GM19467 (cell line): ENCODE measurements around the gene ARHGEF4.
"Not testable (repeated sequence)": the region's sequence is repeated elsewhere in the genome, so short reads cannot be mapped to it uniquely, and the experiment has no call there.

Experiments
- ATAC-seq: cut with Tn5 transposase; IDR thresholded peaks from one replicate; pipeline ENCODE4 v1.9.1; 2021; ENCODE audit warnings: mild to moderate bottlenecking, moderate library complexity; ENCODE audit not compliant: unreplicated experiment

The ARHGEF4 gene

DNA sequence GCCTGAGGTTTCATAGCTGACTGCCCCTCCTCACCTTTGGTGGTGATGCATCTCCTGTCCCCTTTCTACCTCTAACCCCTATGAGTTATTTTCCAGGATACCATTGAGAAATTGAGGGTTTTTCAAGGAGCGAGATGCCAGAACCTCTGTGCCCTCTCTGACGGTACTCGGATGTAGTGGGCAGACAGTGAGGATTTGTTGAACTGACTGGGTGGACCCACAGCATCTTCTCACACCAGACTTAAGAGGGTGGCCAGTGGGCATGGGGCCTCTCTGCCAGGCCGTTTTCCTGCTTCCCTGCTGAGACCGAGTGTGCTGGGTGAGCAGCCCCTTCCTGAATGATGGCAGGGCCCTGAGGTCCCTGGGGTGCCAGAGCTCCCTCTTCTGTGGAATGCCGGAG is 46.3 kb downstream of the ARHGEF4 start:
- ATAC-seq = no peak

DNA sequence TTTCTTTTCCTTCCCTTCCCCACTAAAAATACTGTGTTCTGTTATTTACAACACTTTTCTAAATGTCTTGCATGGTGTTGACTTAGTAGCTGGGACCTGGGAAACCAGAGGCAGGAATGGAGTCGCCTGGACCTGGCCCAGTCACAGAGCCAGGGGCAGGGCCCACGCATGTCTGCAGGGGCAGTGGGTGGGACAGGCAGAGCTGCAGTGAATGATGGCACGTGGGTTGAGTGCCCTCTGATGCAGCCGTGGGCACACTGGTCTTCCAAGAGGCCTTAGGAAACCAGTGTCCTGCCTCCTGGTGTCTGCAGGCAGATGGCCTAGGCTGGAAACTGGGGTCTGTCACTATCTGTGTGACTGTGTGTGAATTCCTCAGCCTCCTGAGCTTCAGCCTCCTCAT is 46.8 kb downstream of the ARHGEF4 start:
- no peak for ATAC-seq

DNA sequence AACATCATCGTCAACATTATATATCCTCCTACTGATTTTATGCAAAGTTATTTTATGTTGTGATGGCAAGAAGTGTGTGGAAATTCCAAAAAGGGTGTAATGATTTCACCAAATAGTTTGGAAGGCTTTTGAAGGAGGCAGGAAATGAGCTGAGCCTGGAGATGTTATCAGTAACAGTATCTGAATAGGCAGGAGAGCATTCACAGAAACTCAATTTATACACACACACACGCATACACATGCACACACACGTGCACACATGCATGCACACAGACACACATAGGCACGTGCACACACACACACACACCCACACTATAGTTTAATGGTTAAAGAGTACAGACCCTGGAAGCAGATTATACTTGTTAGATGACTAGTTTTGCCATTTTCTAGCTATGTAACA is 47.3 kb downstream of the ARHGEF4 start:
- ATAC-seq = no peak

DNA sequence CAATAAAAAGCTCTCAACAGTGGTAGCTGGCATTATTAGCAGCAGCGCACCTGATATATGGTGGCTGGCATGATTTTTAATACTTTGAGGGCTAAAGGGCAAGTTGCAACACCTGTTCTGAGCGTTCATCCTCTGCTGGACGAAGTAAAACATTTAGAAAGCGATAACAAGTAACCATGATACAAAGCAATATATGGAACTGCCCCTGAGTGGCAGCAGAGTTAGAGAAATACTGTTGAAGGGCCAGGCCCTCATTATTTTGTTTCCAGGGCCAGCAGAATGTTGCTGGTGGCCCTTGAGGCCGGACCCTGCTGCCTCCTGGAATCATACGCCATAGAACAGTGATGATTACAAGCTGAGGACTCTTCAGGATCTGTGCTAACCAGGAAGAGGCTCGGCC is 47.8 kb downstream of the ARHGEF4 start:
- no peak for ATAC-seq

DNA sequence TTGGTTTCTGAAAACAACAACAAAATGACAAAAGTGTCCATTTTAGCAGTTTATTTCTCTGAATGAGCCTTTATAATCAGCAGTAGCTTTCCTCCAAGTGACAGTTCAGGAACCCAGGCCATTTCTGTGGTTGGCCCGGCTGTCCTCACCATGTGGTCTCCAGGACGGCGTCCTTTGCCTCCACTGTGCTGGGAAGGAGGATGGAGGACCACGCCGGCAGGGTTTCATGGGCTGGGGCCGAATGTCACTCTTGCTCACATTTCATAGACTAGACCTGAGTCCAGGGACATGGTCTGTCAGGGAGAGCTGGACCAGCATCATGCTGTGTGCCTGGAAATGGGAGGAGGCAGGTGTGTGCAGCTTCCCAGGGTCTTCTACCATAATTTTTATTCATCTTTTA is 50.9 kb downstream of the ARHGEF4 start:
- ATAC-seq = no peak

DNA sequence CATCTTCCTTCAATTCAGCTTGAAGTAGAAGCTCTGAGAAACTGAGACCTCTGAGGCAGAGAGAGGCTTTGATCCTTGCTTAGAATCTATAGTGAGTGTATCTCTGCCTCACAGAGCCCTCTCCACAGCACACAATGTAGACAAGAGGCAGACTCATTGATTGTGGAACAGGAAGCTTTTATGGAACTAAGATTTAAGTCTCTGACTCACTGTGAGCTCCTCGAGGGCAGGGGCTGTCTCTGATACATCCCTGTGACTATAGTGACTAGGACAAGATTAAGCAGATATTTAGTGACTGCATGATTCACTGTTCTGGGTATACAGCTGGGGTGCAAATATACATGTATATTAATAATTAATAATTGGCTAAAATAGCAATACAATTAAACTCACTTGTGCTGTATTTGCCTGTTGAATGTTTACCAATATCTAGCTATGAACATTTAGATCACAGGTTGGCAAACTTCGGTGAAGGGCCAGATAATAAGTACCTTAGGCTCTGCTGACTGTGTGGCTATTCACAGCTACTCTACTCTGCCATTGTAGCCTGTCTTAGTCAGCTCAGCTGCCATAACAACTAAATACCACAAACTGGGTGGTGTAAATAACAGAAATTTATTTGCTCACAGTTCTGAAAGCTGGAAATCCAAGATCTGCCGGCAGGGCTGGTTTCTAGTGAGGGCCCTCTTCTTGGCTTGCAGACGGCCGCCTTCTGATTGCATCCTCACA is 54.4 kb downstream of the ARHGEF4 start:
- no peak for ATAC-seq

DNA sequence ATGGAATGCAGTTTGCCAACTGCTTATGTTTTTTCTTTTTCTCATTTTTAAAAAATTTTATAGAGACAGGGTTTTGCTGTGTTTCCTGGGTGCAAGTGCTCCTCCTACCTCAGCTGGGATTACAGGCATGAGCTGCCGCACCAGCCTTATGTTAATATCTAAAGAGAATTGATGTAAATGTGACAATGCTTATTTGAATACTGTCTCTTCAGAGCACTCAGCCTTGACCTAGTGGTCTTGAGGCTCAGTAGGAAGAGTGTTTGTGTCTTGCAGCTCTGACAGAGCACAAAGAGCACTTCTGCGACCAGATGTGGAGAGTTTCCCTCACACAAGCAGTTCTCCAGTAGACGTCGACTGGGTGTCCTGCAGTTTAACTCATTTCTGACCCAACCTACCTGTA is 55.3 kb downstream of the ARHGEF4 start:
- ATAC-seq = no peak

DNA sequence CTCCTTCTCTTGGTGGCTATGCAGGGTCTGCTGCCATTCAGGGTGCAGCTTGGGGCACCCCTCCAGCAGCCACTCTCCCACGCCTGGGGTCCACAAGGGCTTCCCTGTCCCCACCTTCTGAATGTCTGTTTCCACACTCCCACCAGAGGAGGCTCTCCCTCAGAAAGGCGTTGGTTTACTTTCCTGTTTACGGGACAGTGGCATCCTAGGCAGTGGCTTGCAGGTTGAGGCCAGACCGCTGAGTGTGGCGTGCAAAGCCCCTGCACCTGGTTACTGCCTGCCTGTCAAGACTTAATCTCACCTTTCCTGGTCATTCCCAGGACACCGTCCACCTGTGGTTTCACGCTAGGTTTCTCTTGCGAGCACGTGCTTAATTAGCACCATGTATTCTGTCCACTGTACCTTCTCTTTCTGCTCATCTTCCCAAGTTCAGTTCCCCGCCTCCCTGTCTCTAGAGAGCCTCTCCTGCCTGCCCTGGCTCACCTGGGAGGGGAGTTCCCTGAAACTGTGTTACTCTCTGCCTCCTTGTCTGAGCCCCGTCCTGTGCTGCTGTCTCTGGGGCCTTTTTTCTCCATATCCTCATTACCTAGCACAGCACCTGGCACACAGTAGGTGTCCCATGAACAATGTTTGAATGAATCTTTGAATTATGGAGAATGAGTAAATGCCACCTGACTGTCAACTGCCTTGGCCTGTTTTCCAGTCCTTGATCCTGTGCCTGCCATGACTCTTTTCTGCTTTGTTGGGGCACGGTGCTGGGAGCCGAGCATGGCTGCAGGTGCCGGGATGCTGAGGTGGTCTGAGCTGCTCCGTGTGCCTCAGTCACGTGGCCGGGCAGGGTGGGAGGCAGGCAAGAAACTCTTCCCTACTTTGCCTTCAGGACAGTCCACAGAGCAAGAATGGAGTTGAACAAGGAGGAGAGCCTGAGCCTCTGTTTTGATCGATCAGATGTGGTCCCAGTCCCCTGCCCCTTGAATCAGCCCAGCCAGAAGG is 56.4 kb downstream of the ARHGEF4 start:
- ATAC-seq = no peak

DNA sequence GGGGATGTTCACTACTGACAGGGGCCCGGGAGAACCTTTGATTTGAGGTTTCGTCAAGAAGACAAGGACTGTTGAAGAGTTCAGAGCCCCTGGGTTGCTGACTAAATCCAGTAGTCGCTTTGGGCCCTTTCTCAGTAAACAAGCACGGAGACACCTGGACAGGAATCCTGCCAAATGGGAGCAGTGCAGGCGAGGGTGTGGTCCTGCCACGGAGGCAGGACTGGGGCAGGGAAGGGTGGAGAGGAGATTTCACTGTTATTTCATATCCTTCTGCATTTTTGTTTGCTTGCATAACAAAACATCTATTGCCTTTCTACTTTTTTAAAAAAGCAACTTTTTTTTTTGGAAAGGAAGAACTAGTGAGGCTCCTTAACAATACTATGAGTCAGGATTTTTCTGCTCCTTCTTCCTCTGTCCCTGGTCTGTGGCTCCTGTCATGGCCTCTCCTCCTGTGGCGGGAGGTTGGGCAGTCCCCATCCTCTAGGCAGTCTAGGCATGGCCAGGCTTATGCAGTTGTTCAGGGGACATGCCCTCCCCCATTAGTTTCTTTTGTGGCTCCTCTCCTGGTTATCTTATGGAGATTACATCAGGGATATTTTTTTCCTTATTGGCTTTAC is 57.7 kb downstream of the ARHGEF4 start:
- ATAC-seq = no peak

DNA sequence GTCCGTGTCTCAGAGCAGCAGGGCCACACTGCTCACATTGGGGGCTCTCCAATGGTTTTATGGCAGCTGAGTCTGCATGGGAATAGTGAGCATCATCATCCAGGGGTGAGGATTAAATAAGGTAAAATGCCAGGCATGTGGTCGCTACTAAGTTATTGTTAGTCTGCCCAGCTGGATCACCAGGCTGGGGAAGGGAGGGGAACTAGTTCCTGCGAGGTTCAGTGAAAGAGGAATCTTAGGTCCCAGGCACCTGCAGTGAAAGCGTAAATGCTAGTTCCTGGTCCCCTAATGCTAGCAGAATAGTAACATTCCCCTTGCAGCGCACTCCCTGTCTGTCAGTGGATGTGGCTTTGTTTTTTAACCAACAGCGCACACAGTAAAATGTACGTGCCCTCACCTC is 60.1 kb downstream of the ARHGEF4 start:
- ATAC-seq = no peak

DNA sequence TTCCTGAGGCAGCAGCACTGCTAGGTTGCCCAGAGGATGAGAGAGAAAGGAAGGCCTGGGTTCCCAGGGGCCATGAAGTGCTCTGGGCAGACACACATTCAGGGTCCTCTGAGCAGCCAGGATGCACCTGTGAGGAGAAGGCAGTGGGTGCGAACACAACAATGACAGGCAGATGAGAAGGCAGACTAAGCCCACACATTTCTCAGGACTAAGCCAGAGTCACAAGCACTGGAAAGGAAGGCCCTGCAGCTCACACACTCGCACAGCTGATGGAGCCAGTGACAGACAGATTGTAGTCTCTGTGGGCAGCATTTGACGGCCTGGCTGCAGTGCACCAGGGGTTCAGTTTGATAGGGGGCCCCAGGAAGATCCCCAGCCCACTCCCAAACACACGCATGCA is 61.8 kb downstream of the ARHGEF4 start:
- ATAC-seq = no peak

DNA sequence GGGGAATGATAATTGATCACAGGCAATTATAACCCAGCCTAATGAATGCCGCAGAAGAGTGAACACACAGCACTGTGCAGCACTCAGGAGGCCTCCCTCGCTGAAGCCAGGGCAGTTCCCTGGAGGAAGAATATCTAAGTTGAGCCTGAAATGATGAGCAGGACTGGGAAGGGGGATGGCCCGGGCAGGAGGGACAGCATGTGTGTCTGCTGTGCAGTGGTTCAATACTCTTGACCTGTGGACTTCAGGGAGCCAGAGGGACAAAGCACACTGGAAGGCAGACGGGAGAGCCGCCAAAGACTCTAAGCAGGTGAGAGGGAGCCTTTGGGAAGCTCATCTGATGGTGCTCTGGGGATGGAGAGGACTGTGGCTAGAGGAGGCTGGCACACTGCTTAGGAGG is 62.6 kb downstream of the ARHGEF4 start:
- no peak for ATAC-seq

DNA sequence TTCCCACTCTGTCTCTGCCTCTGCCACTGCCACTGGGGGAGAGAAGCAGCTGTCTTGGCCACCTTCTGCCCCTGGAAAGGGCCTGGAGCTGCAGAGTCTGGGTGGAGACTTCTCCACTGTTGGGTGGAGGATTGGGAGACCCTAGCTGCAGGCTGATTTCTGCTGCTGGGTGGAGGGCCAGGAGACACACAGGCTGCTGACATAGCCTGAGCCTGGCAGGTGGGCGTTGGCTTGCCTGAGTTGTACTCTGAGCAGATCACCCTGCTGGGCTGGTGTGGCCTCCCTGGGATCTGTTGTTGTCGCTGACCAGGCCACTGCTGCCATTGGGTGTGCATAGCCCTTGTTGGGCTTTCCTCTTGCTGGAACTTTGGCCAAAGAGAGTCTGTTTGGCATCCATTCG is 64.3 kb downstream of the ARHGEF4 start:
- ATAC-seq = no peak

DNA sequence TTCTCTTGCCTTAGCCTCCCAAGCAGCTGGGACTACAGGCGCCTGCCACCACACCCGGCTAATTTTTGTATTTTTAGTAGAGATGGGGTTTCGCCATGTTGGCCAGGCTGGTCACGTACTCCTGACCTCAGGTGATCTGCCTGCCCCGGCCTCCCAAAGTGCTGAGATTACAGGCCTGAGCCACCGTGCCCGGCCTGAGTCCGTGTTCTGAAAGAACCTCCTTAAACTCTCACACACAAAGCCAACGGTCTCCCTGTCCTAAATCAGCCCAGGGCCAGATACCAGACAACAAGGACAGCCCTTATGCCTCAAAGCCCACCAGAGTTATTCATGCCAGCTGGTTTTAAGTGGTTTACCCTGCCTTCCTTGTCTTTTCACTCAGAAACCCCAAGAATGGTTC is 64.9 kb downstream of the ARHGEF4 start:
- ATAC-seq = not testable (repeated sequence)

DNA sequence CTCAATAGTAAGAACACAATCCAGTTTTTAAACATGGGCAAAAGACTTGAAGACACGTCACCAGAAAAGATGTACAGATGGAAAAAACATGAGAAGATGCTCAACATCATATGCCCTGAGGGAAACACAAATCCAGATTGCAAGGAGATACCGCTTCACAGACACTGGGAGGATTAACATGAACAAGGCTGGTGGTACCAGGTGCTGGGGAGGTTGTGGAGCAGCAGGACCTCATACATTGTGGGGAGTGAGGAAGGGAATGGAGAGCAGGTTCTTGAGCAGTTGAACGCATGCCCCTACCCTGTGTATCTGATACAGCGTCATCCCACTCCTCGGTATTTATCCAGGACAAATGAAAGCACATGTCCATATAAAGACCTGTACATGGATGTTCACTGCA is 72.1 kb downstream of the ARHGEF4 start:
- ATAC-seq = no peak

DNA sequence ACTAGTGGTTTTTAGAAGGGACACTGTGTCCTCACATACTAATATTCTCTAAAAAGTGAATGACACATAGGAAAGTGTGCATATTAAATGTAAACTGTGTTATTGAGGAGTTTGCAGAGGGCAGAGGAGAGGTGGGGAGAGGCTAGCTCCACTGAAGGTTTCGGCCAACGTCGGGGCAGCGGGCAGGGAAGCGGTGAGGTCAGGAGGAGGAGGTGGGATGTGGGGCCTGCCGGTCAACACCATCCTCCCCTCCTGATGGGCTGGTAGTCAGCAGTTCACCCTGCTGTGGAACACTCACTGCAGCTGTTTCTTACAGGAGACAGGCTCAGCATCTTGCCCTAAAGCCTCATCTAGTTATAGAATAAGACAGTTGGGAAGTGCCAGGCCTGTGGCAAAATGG is 74.2 kb downstream of the ARHGEF4 start:
- no peak for ATAC-seq

DNA sequence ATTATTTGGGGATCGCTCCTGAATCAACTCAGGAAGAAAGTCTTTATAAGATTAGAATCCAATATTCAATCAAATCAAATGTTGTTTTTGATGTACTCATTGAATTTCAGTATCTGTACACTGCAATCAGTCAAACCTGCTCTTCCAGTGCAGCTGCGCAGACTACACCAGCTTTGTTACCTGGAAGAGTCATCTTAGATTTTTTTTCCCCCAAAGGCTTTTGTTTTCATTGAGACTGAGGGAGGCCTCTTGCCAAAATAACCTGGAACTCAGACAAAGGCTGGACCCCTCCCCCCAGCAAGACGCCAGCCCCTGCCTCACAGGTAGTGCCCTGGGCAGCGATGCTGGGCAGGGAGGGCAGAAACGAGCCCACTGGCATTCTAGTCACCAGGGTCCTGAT is 74.8 kb downstream of the ARHGEF4 start:
- no peak for ATAC-seq

DNA sequence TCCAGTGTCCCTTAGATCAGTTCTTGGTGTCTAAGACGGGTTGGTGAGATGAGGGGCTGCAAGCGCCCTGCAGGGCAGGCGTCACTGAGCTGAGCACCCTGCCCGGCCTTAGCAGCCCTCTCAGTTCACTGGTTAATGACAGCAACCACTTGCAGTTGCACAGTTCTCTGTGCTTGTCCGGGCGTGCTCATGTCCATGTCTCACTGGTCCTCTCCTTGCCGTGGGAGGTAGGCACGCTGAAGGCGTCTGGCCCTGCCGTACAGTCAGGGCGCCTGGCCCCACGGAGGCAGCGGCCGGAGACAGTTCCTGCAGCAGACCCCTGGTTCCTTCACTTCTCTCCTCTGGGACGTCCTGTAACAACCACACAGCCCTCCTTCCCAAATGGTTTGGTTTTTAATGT is 75.3 kb downstream of the ARHGEF4 start:
- no peak for ATAC-seq

DNA sequence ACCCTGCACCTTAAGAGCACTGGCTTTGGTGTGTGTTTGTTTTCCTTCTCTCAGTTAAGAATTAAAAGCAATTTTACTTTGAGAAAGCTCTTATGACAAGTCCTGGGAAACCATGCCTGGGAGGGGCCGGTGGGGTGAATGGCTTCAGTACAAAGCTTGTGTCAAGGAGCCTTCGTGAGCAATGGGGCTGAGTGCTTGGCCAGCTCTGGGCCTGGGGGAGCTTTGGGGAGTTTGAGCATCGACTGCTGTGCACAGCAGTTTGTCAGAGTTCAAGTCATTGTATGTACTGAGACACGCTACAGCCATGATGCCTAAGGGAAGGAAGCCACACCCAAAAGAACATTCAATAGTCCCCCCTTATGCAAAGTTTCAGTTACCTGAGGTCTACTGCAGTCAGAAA is 75.8 kb downstream of the ARHGEF4 start:
- ATAC-seq = no peak

DNA sequence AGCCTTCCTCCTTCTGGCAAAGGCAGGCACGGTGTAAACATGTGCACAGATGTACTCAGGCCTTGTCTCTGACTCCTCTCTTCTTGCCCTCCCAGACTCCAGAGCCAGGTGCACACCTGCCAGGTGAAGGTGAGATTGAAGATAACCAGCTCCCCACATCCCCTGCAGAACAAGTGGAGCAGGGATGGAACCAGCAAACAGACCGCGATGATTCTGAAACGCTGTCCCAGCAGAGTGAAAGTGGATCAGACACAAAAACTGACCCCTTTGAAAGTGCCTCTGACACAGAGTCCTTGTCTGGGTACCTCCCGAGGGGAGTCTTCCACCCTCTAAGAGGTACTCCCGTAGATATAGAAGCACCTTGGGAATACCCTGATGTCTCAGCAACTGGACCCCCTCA is 77.2 kb downstream of the ARHGEF4 start:
- no peak for ATAC-seq

DNA sequence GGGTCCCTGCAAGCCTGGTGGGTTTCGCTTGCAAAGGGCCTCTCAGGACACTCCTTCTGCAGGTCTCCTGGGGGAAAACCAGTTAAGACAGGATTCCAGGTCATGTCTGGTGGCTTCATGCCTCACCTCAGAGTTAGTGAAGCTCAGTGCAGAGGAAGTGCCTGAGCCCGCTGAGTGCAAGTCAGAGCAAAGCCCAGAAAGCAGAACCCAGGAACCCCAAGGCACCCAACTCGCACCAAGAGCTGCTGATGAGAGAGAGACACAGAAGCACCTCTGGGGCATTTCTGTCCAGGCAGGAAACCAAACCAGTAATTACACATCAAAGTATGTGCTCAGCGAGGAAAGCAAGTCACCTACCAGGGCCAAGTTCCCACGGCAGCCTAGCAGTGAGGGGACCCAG is 78.4 kb downstream of the ARHGEF4 start:
- ATAC-seq = no peak
